ENCODE data around the gene ASXL3.

Gene ASXL3

DNA sequence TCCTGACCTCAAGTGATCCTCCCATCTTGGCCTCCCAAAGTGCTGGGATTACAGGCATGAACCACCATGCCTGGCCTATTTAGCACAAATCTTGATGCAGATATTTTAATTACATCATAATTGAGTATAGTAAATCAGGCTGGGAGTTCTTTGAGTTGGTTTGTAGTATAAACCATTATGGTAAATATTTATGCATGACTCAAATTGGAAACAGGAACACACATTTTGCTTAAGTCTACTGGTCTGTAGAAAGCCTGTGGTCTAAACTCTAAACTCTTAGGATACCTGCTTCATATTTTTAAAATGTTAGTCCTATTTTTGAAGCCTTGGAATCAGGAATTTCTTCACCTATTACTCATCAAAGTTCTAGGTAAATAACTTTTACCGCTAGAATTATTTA is 16.8 kb downstream of the ASXL3 start:
- TF ChIP-seq, protein P1, sequence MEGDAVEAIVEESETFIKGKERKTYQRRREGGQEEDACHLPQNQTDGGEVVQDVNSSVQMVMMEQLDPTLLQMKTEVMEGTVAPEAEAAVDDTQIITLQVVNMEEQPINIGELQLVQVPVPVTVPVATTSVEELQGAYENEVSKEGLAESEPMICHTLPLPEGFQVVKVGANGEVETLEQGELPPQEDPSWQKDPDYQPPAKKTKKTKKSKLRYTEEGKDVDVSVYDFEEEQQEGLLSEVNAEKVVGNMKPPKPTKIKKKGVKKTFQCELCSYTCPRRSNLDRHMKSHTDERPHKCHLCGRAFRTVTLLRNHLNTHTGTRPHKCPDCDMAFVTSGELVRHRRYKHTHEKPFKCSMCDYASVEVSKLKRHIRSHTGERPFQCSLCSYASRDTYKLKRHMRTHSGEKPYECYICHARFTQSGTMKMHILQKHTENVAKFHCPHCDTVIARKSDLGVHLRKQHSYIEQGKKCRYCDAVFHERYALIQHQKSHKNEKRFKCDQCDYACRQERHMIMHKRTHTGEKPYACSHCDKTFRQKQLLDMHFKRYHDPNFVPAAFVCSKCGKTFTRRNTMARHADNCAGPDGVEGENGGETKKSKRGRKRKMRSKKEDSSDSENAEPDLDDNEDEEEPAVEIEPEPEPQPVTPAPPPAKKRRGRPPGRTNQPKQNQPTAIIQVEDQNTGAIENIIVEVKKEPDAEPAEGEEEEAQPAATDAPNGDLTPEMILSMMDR (IDR thresholded peaks at IDR 0.05; ENCODE audit: low read length), result no peak
- TF ChIP-seq EZH2phosphoT487 (IDR thresholded peaks at IDR 0.05; ENCODE audit: low read length) (no peak), EZH2 (optimal IDR thresholded peaks at IDR 0.05; ENCODE audit: low read depth, low read length) (no peak)
- no peak overlapping the region for H3K27ac ChIP-seq (ENCODE audit: low read length)
- H3F3A ChIP-seq (ENCODE audit: insufficient read depth, low read length), result no peaks in the 10 kb centered on the region
- no peaks in the 10 kb centered on the region for H3K79me2 ChIP-seq (ENCODE audit: low read length)
- H3K4me1 ChIP-seq (ENCODE audit: low read length), result no peaks in the 10 kb centered on the region
- H3K36me3 ChIP-seq (replicated peaks; ENCODE audit: insufficient read depth, low read length), result no peaks in the 10 kb centered on the region
- no peak overlapping the region for H3K4me2 ChIP-seq (ENCODE audit: low read depth, low read length)
- no peaks in the 10 kb centered on the region for H3K27me3 ChIP-seq (replicated peaks; ENCODE audit: insufficient read depth, low read length)
- no peak overlapping the region for H2AFZ ChIP-seq (ENCODE audit: low read length)
- no peak for DNase-seq
- H3K4me3 ChIP-seq (ENCODE audit: low read length), result no peak overlapping the region
- no peaks in the 10 kb centered on the region for H3K9me2 ChIP-seq (replicated peaks; ENCODE audit: insufficient read depth, low read length)
- no peak overlapping the region for H3K9ac ChIP-seq (ENCODE audit: low read length)
- H4K20me1 ChIP-seq (ENCODE audit: insufficient read depth, low read length), result no peaks in the 10 kb centered on the region
- H3K9me3 ChIP-seq (replicated peaks; ENCODE audit: insufficient read depth, low read length), result no peaks in the 10 kb centered on the region

DNA sequence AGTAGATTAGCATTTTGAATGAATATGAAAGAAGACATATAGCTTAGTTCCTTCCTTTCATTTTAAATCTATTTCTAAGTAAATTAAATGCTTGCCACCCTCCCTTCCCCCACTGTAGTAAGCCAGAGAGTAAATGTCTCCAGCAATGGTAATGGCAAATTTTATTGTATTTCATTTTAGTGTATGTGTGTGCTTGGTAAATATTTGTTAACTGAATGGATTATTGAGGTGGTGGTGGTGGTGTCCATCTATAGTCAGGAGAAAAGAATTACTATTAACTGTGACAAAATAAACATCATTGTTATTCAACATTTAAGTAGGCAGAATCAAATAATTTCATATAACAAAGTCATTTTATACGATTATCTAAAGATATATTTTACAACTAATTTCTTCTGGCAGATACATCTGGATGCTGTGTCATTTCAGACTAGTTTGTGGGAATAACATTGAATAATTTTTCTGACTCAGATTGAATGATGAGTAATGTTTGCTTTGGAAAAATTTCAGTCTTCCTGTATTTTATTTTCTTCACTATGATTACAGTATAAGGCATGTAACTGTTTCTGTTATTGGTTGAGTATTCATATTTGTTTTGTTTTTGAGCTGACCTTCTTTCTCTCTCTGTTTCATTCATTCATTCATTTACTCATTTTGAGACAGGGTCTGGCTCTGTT is 18.3 kb downstream of the ASXL3 start:
- H3K27ac ChIP-seq (ENCODE audit: low read length), result no peak overlapping the region
- no peak overlapping the region for H3K4me3 ChIP-seq (ENCODE audit: low read length)
- no peak overlapping the region for H3K9ac ChIP-seq (ENCODE audit: low read length)
- no peaks in the 10 kb centered on the region for H3K4me1 ChIP-seq (ENCODE audit: low read length)
- no peak overlapping the region for H2AFZ ChIP-seq (ENCODE audit: low read length)
- H3K4me2 ChIP-seq (ENCODE audit: low read depth, low read length), result no peak overlapping the region
- no peaks in the 10 kb centered on the region for H3K36me3 ChIP-seq (replicated peaks; ENCODE audit: insufficient read depth, low read length)
- no peaks in the 10 kb centered on the region for H3K27me3 ChIP-seq (replicated peaks; ENCODE audit: insufficient read depth, low read length)
- H3K9me3 ChIP-seq (replicated peaks; ENCODE audit: insufficient read depth, low read length), result no peaks in the 10 kb centered on the region
- no peaks in the 10 kb centered on the region for H4K20me1 ChIP-seq (ENCODE audit: insufficient read depth, low read length)
- H3K9me2 ChIP-seq (replicated peaks; ENCODE audit: insufficient read depth, low read length), result no peaks in the 10 kb centered on the region
- no peaks in the 10 kb centered on the region for H3K79me2 ChIP-seq (ENCODE audit: low read length)
- H3F3A ChIP-seq (ENCODE audit: insufficient read depth, low read length), result no peaks in the 10 kb centered on the region
- no peak for DNase-seq
- TF ChIP-seq EZH2 (optimal IDR thresholded peaks at IDR 0.05; ENCODE audit: low read depth, low read length), result no peak

DNA sequence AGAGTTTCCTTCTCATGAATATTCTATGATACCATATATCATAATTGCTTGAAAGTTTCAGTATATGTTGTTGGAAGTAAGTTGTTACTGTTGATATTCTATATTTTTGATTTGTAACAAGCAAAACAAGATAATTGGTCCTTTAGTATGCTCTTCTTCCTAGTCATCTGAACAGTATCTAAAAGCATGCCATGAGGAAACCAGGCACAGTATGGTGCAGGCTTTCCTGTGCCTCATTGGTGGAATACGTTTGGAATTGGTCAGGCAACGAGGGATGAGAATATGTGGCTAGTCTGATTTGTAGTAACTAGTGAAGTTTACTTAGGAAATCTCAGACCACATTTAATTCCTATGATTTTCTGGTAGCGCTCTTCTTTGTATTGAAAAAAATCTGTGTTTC is 22.8 kb downstream of the ASXL3 start:
- no peaks in the 10 kb centered on the region for H4K20me1 ChIP-seq (ENCODE audit: insufficient read depth, low read length)
- H3K4me1 ChIP-seq (ENCODE audit: low read length), result no peaks in the 10 kb centered on the region
- no peak overlapping the region for H2AFZ ChIP-seq (ENCODE audit: low read length)

DNA sequence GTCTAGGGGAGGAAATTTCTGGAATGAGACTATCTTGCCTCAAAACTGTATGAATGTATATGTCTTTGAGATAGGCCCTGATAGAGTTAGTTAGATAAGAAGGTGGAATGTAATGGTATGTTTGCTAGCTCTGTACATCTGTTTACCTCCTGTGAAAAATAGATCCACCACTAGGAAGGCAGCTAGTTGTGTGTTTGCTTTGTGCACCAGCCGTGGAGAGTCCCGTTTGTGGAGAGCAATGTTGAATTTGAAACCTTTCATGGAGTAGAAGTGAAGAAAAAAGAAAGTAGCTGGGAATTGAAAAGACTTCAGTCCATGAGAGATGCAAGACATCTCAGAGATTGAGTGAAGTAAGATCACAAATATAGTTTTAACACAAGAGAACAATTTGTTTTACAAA is 25.4 kb downstream of the ASXL3 start:
- Histone ChIP-seq H3K27me3 (replicated peaks; ENCODE audit: insufficient read depth, low read length) (no peaks in the 10 kb centered on the region), H3K36me3 (replicated peaks; ENCODE audit: insufficient read depth, low read length) (no peaks in the 10 kb centered on the region), H3K4me3 (ENCODE audit: low read length) (no peak overlapping the region), H2AFZ (ENCODE audit: low read length) (no peak overlapping the region), H3K9ac (ENCODE audit: low read length) (no peak overlapping the region), H3K4me2 (ENCODE audit: low read depth, low read length) (no peak overlapping the region), H3F3A (ENCODE audit: insufficient read depth, low read length) (no peaks in the 10 kb centered on the region), H3K27ac (ENCODE audit: low read length) (no peak overlapping the region), H3K9me3 (replicated peaks; ENCODE audit: insufficient read depth, low read length) (no peaks in the 10 kb centered on the region), H3K4me1 (ENCODE audit: low read length) (no peaks in the 10 kb centered on the region), H3K9me2 (replicated peaks; ENCODE audit: insufficient read depth, low read length) (no peaks in the 10 kb centered on the region), H3K79me2 (ENCODE audit: low read length) (no peaks in the 10 kb centered on the region), H4K20me1 (ENCODE audit: insufficient read depth, low read length) (no peaks in the 10 kb centered on the region)
- DNase-seq, result no peak
- no peak for TF ChIP-seq EZH2phosphoT487 (IDR thresholded peaks at IDR 0.05; ENCODE audit: low read length)
- TF ChIP-seq, protein P1 (IDR thresholded peaks at IDR 0.05; ENCODE audit: low read length), result no peak
- no peak for TF ChIP-seq EZH2 (optimal IDR thresholded peaks at IDR 0.05; ENCODE audit: low read depth, low read length)

More for the DNA sequence above, 22.8 kb downstream of the ASXL3 start:
- Histone ChIP-seq H3K36me3 (replicated peaks; ENCODE audit: insufficient read depth, low read length) (no peaks in the 10 kb centered on the region), H3K9ac (ENCODE audit: low read length) (no peak overlapping the region), H3K9me2 (replicated peaks; ENCODE audit: insufficient read depth, low read length) (no peaks in the 10 kb centered on the region), H3K27ac (ENCODE audit: low read length) (no peak overlapping the region), H3K4me3 (ENCODE audit: low read length) (no peak overlapping the region), H3K4me2 (ENCODE audit: low read depth, low read length) (no peak overlapping the region), H3F3A (ENCODE audit: insufficient read depth, low read length) (no peaks in the 10 kb centered on the region), H3K79me2 (ENCODE audit: low read length) (no peaks in the 10 kb centered on the region), H3K27me3 (replicated peaks; ENCODE audit: insufficient read depth, low read length) (no peaks in the 10 kb centered on the region), H3K9me3 (replicated peaks; ENCODE audit: insufficient read depth, low read length) (no peaks in the 10 kb centered on the region)
- TF ChIP-seq EZH2phosphoT487 (IDR thresholded peaks at IDR 0.05; ENCODE audit: low read length), result no peak
- TF ChIP-seq, protein P1 (IDR thresholded peaks at IDR 0.05; ENCODE audit: low read length), result no peak
- TF ChIP-seq EZH2 (optimal IDR thresholded peaks at IDR 0.05; ENCODE audit: low read depth, low read length), result no peak
- DNase-seq, result no peak

All from MM.1S (cell line).